Esophagus squamous epithelium (tissue), 5 donors: Measurements from ENCODE around the gene RIBC2. TPM values are rescaled to one million over a fixed set of nuclear protein-coding genes. Genes with fewer than 3 reads are reported as not detected.
"Not testable (repeated sequence)": the region's sequence is repeated elsewhere in the genome, so short reads cannot be mapped to it uniquely, and the experiment has no call there.

Experiments used
- DNase-seq: peaks from one replicate; lab custom pipeline; 2025; lab: John Stamatoyannopoulos, UW
- H3K27ac ChIP-seq, 4 donors: fragments of 200-600 bp; sonication (generic); one replicate each; pipeline ENCODE4 v1.5.1; 2016 to 2019; ENCODE audit warnings: mild to moderate bottlenecking in 1 of 4
- H3K27me3 ChIP-seq, 4 donors: fragments of 200-600 bp; sonication (generic); 1 replicate in 3 of 4; 2 replicates in 1 of 4; pipeline versions ENCODE4 v1.5.1 to v1.6.0; 2017 to 2021; ENCODE audit warnings: antibody characterized with exemption in 1 of 4
- H3K36me3 ChIP-seq, 3 donors: fragments of 200-600 bp; sonication (generic); one replicate each; pipeline ENCODE4 v1.5.1; 2016 to 2019
- H3K4me1 ChIP-seq, 3 donors: fragments of 200-600 bp; sonication (generic); one replicate each; pipeline ENCODE4 v1.5.1; 2017 to 2019
- H3K4me3 ChIP-seq, 4 donors: fragments of 200-600 bp; sonication (generic); 1 replicate in 3 of 4; 2 replicates in 1 of 4; pipeline ENCODE4 v1.5.1; 2016 to 2019; ENCODE audit warnings: mild to moderate bottlenecking in 2 of 4, moderate library complexity in 1 of 4
- H3K9me3 ChIP-seq, 3 donors: fragments of 200-600 bp; sonication (generic); one replicate each; pipeline ENCODE4 v1.5.1; 2016 to 2019
- POLR2A ChIP-seq, 4 donors: fragments of 450-650 bp; IDR thresholded peaks; one replicate each; pipeline ENCODE4 v1.6.1; 2017; ENCODE audit warnings: antibody characterized with exemption in 4 of 4, mild to moderate bottlenecking in 4 of 4, moderate library complexity in 3 of 4
- WGBS, 2 donors: methylation state at CpG; one replicate each; pipeline ENCODE4 v1.1.5; 2018; 5-methylcytosine and 5-hydroxymethylcytosine counted together
- intact Hi-C: fragments of 100-400 bp; cut with DNase I; formaldehyde crosslinking; loops from one replicate; pipeline ENCODE4 v1.15.0; 2022
- total RNA-seq, 4 donors: library from RNA; depleted of rRNA; stranded (reverse); fragments of >200 nt; gene quantifications; one replicate each; pipeline ENCODE4 v1.1.0, GENCODE V29; 2016
- TF ChIP-seq, protein P1 (sequence below), 6 experiments: fragments of 450-650 bp in 4 of 6; fragments of 200-600 bp in 2 of 6; sonication (generic) in 2 of 6; IDR thresholded peaks; one replicate each; pipeline ENCODE4 v1.5.1; 2016 to 2019; ENCODE audit warnings: antibody characterized with exemption in 6 of 6, mild to moderate bottlenecking in 4 of 6, moderate library complexity in 4 of 6
- donor health status: DM: yes; HTN: yes; CAD: no.

RIBC2 gene
- total RNA-seq, 4 donors from 2014 or later: 0.19 to 0.76 (median 0.75) TPM; not detected in 1

DNA sequence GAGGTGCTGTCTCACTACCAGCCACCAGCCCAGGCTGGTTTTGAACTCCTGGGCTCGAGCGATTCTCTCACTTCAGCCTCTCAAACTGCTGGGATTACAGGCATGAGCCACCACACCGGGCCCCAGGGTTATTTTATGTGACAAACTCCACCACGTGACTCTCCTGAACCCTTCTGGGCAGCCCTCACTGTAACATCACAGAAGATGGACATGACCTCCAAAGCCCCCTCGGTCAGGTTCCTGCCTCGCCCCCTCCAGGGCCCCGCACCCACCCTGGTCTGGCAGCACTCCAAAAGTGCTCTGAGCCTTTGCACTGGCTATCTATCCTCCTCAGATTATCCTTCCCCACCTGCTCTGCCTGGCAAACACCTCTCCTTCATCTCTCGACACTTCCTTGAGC lies 43.3 kb downstream of the RIBC2 start:
- no peaks in the 10 kb centered on the region for H3K36me3 ChIP-seq
- TF ChIP-seq POLR2A (IDR thresholded peaks at IDR 0.05): no peak
- no peaks in the 10 kb centered on the region for H3K27me3 ChIP-seq
- H3K4me3 ChIP-seq: no peak overlapping the region
- H3K9me3 ChIP-seq: no peaks in the 10 kb centered on the region
- H3K27ac ChIP-seq: no peak overlapping the region
- no peak for DNase-seq
- WGBS, 2 donors: 78 to 84% methylated on average over 6 to 8 of the region's 8 CpGs
- intact Hi-C loops: no loop called here
- peaks cover 0 to 23% (median 13%) of the 10 kb centered on the region in 3 donors for H3K4me1 ChIP-seq

DNA sequence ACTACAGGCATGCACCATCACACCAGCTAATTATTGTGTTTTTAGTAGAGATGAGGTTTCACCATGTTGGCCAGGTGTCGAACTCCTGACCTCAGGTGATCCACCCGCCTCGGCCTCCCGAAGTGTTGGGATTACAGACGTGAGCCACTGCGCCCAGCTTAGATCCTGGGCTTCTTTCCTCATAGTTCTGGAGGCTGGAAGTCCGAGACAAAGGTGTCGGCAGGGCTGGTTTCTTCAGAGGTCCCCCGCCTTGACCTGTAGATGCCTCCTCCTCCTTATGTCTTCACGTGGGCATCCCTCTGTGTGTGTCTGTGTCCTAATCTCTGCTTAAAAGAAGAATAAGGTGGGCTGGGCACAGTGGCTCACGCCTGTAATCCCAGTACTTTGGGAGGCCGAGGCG lies 45.0 kb downstream of the RIBC2 start:
- TF ChIP-seq, protein P1, sequence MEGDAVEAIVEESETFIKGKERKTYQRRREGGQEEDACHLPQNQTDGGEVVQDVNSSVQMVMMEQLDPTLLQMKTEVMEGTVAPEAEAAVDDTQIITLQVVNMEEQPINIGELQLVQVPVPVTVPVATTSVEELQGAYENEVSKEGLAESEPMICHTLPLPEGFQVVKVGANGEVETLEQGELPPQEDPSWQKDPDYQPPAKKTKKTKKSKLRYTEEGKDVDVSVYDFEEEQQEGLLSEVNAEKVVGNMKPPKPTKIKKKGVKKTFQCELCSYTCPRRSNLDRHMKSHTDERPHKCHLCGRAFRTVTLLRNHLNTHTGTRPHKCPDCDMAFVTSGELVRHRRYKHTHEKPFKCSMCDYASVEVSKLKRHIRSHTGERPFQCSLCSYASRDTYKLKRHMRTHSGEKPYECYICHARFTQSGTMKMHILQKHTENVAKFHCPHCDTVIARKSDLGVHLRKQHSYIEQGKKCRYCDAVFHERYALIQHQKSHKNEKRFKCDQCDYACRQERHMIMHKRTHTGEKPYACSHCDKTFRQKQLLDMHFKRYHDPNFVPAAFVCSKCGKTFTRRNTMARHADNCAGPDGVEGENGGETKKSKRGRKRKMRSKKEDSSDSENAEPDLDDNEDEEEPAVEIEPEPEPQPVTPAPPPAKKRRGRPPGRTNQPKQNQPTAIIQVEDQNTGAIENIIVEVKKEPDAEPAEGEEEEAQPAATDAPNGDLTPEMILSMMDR (IDR thresholded peaks at IDR 0.05): no peak
- no peak for TF ChIP-seq POLR2A (IDR thresholded peaks at IDR 0.05)
- no peak for DNase-seq
- Histone ChIP-seq H3K36me3 (no peaks in the 10 kb centered on the region), H3K4me1 (peaks cover 0 to 9% (median 6%) of the 10 kb centered on the region in 3 donors), H3K9me3 (no peaks in the 10 kb centered on the region), H3K27ac (no peak overlapping the region), H3K4me3 (no peak overlapping the region), H3K27me3 (no peaks in the 10 kb centered on the region)
- WGBS, 2 donors: 95 to 96% methylated on average over 8 to 11 of the region's 13 CpGs
- intact Hi-C loops: no loop called here

DNA sequence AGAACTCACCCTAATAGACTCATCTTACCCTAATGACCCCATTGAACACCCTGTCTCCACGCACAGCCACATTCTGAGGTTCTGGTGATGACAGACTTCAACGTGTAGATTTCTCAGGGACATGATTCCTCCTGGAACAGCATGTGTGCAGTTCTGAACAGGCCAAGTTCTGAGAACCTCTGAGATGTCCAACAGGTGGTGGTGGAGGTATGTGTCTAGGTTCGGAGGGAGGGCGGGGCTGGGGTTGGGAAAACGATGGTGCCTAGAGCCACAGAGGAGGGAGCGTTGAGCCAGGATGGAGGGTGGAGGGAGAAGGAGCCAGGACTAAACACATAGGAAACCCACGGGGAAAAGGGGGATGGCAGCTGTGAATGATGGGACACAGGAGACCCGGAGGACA lies 45.7 kb downstream of the RIBC2 start:
- intact Hi-C loops: no loop called here
- peak overlapping the region in 2 of 4 donors; percentile 74 to 76 for H3K27ac ChIP-seq
- no peaks in the 10 kb centered on the region for H3K27me3 ChIP-seq
- H3K9me3 ChIP-seq: no peaks in the 10 kb centered on the region
- 86 to 92% methylated on average over 8 of the region's 8 CpGs for WGBS, 2 donors
- no peak for DNase-seq
- no peaks in the 10 kb centered on the region for H3K36me3 ChIP-seq
- H3K4me1 ChIP-seq: peaks cover 0 to 9% (median 6%) of the 10 kb centered on the region in 3 donors
- TF ChIP-seq, protein P1 (IDR thresholded peaks at IDR 0.05): no peak
- TF ChIP-seq POLR2A (IDR thresholded peaks at IDR 0.05): no peak
- no peak overlapping the region for H3K4me3 ChIP-seq

DNA sequence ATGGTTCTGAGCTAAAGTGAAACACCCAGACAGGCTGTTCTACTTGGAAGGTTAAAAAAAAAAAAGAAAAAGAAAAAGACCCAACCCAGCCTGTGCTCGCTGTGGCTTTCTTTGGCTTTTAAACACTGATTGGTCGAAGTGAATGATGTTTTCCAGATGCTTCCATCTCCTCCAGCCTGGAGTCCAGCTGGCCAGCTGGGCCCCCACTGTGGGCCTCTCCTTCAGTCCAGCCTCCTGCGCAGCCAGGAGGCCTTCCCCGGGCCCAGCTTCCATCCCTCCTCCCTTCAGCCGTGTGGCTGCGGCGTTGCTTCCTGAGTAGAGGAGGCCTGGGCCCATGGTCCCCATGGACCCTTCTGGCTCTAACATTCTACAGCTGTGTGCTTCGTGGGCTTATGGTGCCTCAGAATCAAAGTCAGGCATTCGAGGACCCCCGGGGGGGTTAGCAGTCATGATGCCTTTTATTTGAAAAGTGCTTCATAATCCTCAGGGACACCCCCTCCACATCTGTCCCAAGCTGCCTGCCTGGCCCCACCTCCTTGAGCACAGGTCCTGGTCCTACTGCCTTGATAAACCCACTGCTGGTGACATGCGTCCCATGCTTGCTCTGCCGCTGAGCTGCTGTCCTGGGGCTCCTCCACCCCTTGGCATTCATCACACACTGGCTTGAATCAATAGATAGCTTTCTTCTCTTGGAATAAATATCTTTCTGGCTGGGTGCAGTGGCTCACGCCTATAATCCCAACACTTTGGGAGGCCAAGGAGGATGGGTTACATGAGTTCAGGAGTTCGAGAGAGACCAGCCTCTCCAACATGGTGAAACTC lies 47.0 kb downstream of the RIBC2 start:
- no peaks in the 10 kb centered on the region for H3K9me3 ChIP-seq
- intact Hi-C loops: no loop called here
- H3K4me1 ChIP-seq: peaks cover 0 to 14% (median 6%) of the 10 kb centered on the region in 3 donors
- 64 to 67% methylated on average over 8 to 12 of the region's 14 CpGs for WGBS, 2 donors
- no peak for DNase-seq
- H3K27me3 ChIP-seq: no peaks in the 10 kb centered on the region
- TF ChIP-seq, protein P1 (IDR thresholded peaks at IDR 0.05): no peak
- no peak for TF ChIP-seq POLR2A (IDR thresholded peaks at IDR 0.05)
- H3K4me3 ChIP-seq: no peak overlapping the region
- H3K36me3 ChIP-seq: no peaks in the 10 kb centered on the region
- peak overlapping the region in 3 of 4 donors; percentile 62 to 76 (median 70) for H3K27ac ChIP-seq

DNA sequence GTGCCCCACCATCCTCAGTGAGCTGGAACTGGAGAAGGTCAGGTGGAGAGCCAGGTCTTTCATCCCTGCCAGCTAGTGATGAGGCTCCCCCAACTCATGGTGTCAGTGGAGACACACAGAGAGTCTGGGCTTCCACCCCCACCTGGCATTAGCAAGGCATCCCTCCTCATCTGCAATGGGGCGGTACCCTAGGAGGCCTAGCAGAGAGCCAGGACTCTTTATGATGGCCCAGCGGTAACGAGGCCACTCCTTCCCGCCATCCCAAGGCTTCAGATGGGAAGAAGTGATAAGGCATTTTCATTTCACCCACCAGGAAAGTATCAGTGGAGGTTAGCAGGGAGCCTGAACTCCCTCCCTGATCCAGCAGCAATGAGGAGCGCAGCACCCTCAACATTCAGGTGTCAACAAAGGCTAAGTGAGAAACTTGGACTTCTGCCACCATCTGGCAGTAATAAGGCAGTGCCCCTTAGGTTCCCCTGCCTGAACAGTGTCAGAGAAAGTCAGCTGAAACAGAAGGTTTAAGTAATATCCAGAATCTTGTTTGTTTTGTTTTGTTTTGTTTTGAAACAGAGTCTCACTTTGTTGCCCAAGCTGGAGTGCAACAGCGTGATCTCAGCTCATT lies 48.7 kb downstream of the RIBC2 start:
- Histone ChIP-seq H3K36me3 (no peaks in the 10 kb centered on the region), H3K4me1 (peaks cover 0 to 19% (median 6%) of the 10 kb centered on the region in 3 donors), H3K27me3 (no peaks in the 10 kb centered on the region), H3K4me3 (no peak overlapping the region), H3K27ac (peak overlapping the region in 1 of 4 donors; percentile 29), H3K9me3 (no peaks in the 10 kb centered on the region)
- intact Hi-C loops: no loop called here
- 80 to 92% methylated on average over 2 of the region's 6 CpGs for WGBS, 2 donors
- no peak for TF ChIP-seq POLR2A (IDR thresholded peaks at IDR 0.05)
- TF ChIP-seq, protein P1 (IDR thresholded peaks at IDR 0.05): no peak
- no peak for DNase-seq

DNA sequence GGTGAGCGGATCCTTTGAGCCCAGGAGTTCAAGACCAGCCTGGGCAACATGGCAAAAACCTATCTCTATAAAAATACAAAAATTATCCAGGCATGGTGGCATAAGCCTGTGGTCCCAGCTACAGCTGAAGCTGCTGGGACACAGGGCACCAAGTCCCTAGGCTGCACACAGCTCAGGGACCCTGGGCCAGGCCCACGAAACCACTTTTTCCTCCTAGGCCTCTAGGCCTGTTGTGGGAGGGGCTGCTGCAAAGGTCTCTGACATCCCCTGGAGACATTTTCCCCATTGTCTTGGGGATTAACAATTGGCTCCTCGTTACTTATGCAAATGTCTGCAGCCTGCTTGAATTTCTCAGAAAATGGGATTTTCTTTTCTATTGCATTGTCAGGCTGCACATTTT lies 50.2 kb downstream of the RIBC2 start:
- H3K27me3 ChIP-seq, H3K36me3 ChIP-seq, DNase-seq, intact Hi-C loops, H3K27ac ChIP-seq, H3K4me3 ChIP-seq, H3K9me3 ChIP-seq: not testable (repeated sequence)
- 87 to 89% methylated on average over 3 of the region's 3 CpGs for WGBS, 2 donors
- peaks cover 0 to 23% (median 6%) of the 10 kb centered on the region in 3 donors for H3K4me1 ChIP-seq
